Choroid plexus epithelial cell (primary cell): Measurements from ENCODE around the gene TP53I11.

Source experiments
- DNase-seq: peaks from one replicate; pipeline ENCODE4 v3.0.0-alpha.2; 2010; ENCODE audit warnings: low read depth
- H3K4me3 ChIP-seq: 2 replicates; pipeline ENCODE4 v1.5.1; 2011; ENCODE audit warnings: low read depth, mild to moderate bottlenecking, control low read depth, low read length, moderate library complexity
- TF ChIP-seq, protein P1 (sequence below): conservative IDR thresholded peaks from 2 replicates; pipeline ENCODE4 v1.5.1; 2011; ENCODE audit warnings: low read depth, mild to moderate bottlenecking, control low read depth, inconsistent platforms, low read length, moderate library complexity

TP53I11 gene

DNA sequence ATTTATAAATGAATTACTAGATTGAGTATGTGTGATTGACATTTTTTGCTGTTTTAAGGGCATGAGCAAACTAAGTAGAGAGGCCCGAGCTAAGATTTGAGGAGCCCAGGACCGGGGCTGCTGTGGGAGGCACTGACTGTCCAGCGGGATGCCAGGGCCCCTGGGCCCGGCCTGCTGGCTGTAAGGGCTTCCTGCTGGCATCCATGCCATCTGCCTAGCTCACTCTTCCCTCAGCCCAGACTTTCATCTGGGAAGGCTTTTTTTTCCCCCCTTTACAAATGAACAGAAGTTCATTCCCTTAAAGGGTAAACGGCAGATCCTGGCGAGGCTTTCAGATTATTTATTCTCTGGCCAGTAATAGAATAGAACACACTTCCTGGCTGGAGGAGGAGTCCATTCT, 16.0 kb upstream of the TP53I11 start:
- DNase-seq = no peak
- no peak overlapping the region for H3K4me3 ChIP-seq
- TF ChIP-seq, protein P1, sequence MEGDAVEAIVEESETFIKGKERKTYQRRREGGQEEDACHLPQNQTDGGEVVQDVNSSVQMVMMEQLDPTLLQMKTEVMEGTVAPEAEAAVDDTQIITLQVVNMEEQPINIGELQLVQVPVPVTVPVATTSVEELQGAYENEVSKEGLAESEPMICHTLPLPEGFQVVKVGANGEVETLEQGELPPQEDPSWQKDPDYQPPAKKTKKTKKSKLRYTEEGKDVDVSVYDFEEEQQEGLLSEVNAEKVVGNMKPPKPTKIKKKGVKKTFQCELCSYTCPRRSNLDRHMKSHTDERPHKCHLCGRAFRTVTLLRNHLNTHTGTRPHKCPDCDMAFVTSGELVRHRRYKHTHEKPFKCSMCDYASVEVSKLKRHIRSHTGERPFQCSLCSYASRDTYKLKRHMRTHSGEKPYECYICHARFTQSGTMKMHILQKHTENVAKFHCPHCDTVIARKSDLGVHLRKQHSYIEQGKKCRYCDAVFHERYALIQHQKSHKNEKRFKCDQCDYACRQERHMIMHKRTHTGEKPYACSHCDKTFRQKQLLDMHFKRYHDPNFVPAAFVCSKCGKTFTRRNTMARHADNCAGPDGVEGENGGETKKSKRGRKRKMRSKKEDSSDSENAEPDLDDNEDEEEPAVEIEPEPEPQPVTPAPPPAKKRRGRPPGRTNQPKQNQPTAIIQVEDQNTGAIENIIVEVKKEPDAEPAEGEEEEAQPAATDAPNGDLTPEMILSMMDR = no peak

DNA sequence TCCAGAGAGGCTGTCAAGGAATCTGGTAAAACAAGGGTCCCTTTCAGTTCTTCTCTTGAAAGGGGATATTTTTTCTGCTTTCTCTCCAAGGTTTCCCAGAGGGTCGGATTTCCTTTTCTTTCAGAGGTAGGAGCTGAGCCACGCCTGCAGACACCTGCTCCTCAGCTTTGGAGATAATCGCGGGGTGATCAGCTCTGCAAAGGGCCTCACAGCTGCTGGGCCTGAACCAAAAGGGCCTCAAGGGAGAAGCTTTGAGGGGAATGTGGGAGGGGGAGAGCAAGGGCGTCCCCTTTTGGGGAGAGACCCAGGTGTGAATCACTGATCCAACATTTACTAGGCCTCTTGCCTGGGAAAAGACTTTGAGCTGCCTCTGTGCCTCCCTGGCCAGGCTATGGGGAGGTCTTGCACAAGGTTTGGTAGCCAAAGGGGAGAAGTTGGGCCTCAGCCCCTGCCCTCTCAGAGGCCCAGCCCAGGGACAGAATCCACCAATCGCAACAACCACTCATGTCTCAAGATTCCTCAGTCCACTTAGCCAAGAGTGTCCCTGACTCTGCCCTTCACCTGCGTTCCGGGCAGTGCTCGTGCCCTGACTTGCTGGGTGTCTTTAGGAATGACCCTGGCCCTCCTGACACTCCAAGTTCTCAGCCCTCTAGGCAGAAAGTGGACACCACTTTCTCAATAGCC, 14.0 kb upstream of the TP53I11 start:
- TF ChIP-seq, protein P1 = no peak
- DNase-seq = no peak
- no peak overlapping the region for H3K4me3 ChIP-seq

DNA sequence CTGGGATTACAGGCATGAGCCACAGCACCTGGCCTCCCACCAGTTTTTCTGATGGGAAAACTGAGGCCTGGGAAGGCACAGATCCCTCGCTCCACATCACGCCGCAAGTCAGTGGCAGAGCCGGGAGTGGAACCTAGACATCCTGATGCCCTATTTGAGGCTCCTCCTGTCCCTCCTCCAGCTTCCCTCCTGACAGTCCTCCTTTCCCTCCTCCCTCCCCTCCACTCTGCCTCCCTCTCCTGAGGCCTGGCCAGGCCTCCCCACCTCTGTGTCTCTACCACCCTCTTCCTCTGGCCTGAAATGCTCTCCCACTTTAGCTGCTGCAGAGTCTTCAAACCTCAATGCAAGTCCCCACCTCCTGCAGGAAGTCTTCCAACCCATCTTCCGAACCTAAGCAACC, 13.3 kb upstream of the TP53I11 start:
- H3K4me3 ChIP-seq = no peak overlapping the region
- TF ChIP-seq, protein P1 = no peak

DNA sequence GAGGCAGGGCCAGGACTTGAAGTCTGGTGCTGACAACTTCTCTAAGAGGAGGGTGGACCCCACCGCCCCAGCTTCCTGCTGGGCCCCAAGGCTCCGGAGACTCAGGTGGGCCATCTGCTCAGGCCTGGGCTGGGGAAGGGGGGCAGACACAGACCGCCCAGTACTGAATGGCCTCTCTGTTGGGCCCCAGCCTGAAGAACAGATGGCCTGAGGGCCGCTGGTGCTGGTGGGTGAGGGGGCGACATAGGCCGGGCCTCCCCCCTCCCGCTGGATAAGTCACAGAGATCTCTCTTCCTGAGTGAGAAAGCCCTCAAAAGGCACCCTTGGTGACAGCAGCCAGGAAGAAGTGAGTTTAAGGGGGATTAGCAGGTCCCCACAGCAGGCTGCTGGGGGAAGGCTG, 12.5 kb upstream of the TP53I11 start:
- TF ChIP-seq, protein P1 = no peak
- H3K4me3 ChIP-seq = no peak overlapping the region
- DNase-seq = no peak

More for the DNA sequence above, 13.3 kb upstream of the TP53I11 start:
- no peak for DNase-seq

DNA sequence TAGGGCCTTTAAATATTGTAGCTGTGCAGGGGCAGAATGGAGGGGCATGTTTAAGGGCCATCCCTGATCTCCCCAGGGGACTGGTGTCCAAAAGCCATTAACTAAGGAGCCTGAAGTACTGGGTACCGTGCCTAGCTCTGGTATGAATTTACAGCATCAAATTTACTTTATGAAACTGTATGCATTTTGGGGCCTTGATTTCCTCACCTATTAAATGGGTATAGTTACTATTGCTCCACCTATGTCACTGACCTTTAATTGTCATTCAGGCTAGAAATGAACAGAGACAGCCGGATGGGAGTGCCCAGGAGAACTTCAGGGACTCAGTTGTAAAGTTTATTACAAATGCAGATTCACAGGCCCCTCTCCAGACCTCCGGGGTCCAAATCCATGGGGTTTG, 11.8 kb upstream of the TP53I11 start:
- TF ChIP-seq, protein P1 = no peak
- no peak overlapping the region for H3K4me3 ChIP-seq
- no peak for DNase-seq

DNA sequence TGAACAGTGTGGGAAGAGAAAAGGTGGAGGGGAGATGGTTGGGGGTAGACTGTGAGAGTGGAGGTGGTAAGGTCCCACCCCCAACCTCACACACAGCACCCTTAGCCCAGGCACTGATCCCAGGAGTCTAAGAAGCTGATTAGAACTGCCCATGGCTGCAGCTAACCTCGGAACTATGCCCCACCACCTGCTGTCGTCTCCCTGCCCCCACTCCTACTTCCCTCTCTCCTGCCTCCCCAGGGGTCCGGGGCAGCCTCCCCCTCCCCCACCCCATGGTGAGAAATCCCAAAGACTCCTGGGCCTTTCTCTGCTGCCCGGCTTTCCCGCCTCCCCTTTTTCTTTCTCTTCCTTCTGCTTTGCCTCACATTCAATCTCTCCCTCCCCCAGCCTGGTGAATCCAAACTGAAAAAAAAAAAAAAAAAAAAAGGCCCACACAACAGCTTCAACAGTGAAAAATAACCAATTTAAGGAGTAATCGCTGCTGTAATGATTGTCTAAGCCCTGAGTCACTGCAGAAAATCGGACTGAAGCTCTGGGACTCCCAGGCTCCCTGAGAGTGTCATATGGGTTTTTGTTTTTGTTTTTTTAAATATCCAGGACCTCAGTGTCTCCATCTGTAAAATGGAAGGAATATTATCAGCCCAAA, 9.6 kb upstream of the TP53I11 start:
- TF ChIP-seq, protein P1 = no peak
- H3K4me3 ChIP-seq = no peak overlapping the region

DNA sequence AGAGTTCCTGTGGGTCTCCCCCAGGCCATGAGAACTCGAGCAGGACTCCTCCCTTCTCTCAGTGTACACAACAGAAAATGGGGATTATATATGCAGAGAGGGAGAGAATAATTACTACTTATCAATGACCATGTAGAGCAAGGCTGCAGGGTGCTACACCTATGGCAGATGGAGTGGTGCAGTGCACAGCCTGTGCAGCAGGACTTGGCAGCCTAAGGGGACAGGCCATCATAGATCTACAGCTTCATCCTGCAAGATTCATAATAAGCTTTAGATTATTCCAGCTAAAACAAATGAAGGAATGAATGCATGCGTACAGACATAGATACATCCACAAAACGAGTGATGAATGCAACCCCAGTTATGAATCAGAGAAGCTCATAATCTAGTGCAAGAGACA, 8.4 kb upstream of the TP53I11 start:
- DNase-seq = no peak
- TF ChIP-seq, protein P1 = no peak
- no peak overlapping the region for H3K4me3 ChIP-seq

More for the DNA sequence above, 9.6 kb upstream of the TP53I11 start:
- DNase-seq = no peak
